Keratinocyte (primary cell): Measurements from ENCODE around the gene CYTH1. TPM values are rescaled to one million over a fixed set of nuclear protein-coding genes. Genes with fewer than 3 reads are reported as not detected.

Experiments
- DNase-seq: peaks from one replicate; pipeline ENCODE4 v3.0.0-alpha.2; 2011; ENCODE audit warnings: low read depth, missing footprints, low spot score
- FAIRE-seq: peaks from 2 replicates; lab custom pipeline; 2011; peaks lifted over from hg19 to GRCh38; lab: Jason Lieb, UNC
- H2AFZ ChIP-seq: 2 replicates; pipeline ENCODE4 v1.6.0; 2012; ENCODE audit warnings: low read length, control low read depth, inconsistent platforms; ENCODE audit not compliant: control insufficient read depth
- H3K27ac ChIP-seq: 2 replicates; pipeline ENCODE4 v1.5.1; 2011; ENCODE audit warnings: low read length; ENCODE audit not compliant: control insufficient read depth, insufficient read depth
- H3K27me3 ChIP-seq: 3 replicates; pipeline ENCODE4 v1.6.0; 2011; ENCODE audit warnings: low read length; ENCODE audit not compliant: control insufficient read depth, insufficient read depth; ENCODE audit errors: extremely low read depth
- H3K36me3 ChIP-seq, 2 experiments: 2 replicates in 1 of 2; 3 replicates in 1 of 2; pipeline ENCODE4 v1.5.1; 2011; ENCODE audit warnings: low read length in 2 of 2, mild to moderate bottlenecking in 1 of 2; ENCODE audit not compliant: control insufficient read depth in 2 of 2, insufficient read depth in 2 of 2; ENCODE audit errors: extremely low read depth in 1 of 2
- H3K4me1 ChIP-seq: 3 replicates; pipeline ENCODE4 v1.5.1; 2011; ENCODE audit warnings: low read length; ENCODE audit not compliant: control insufficient read depth, insufficient read depth; ENCODE audit errors: extremely low read depth
- H3K4me2 ChIP-seq: 3 replicates; pipeline ENCODE4 v1.6.0; 2011; ENCODE audit warnings: low read depth, low read length; ENCODE audit not compliant: control insufficient read depth, insufficient read depth; ENCODE audit errors: extremely low read depth
- H3K4me3 ChIP-seq, 3 experiments: fragments of 200-600 bp in 1 of 3; sonication (generic) in 1 of 3; 2 replicates in 2 of 3; 3 replicates in 1 of 3; pipeline ENCODE4 v1.5.1; 2011 to 2016; ENCODE audit warnings: low read length in 3 of 3, mild to moderate bottlenecking in 3 of 3, control low read depth in 2 of 3, inconsistent platforms in 1 of 3, low read depth in 1 of 3, mixed read lengths in 1 of 3, mixed run types in 1 of 3, moderate library complexity in 1 of 3; ENCODE audit not compliant: control insufficient read depth in 2 of 3, insufficient read depth in 2 of 3; ENCODE audit errors: extremely low read depth in 1 of 3
- H3K79me2 ChIP-seq: 2 replicates; pipeline ENCODE4 v1.6.0; 2012; ENCODE audit warnings: low read length; ENCODE audit not compliant: control insufficient read depth, insufficient read depth
- H3K9ac ChIP-seq: 3 replicates; pipeline ENCODE4 v1.6.0; 2011; ENCODE audit warnings: low read length; ENCODE audit not compliant: control insufficient read depth, insufficient read depth; ENCODE audit errors: extremely low read depth
- H3K9me1 ChIP-seq: 3 replicates; pipeline ENCODE4 v1.6.0; 2011; ENCODE audit warnings: low read length; ENCODE audit not compliant: control insufficient read depth, insufficient read depth; ENCODE audit errors: extremely low read depth
- H3K9me3 ChIP-seq: 2 replicates; pipeline ENCODE4 v1.5.1; 2012; ENCODE audit warnings: low read depth, low read length; ENCODE audit not compliant: control insufficient read depth
- H4K20me1 ChIP-seq: 3 replicates; pipeline ENCODE4 v1.6.0; 2011; ENCODE audit warnings: low read length; ENCODE audit not compliant: control insufficient read depth, insufficient read depth; ENCODE audit errors: extremely low read depth
- CTCF ChIP-seq, 3 experiments: IDR thresholded peaks in 1 of 3; conservative IDR thresholded peaks in 1 of 3; optimal IDR thresholded peaks in 1 of 3; 2 replicates in 2 of 3; 3 replicates in 1 of 3; pipeline versions ENCODE3 to v1.5.1; 2011; ENCODE audit warnings: low read length in 3 of 3, mild to moderate bottlenecking in 3 of 3, moderate library complexity in 2 of 3, control low read depth in 1 of 3, inconsistent platforms in 1 of 3; ENCODE audit not compliant: insufficient read depth in 2 of 3; ENCODE audit errors: extremely low read depth in 1 of 3
- EZH2 ChIP-seq: IDR thresholded peaks from one replicate; pipeline ENCODE4 v1.6.1; 2012; ENCODE audit warnings: inconsistent platforms, mild to moderate bottlenecking, low read length, moderate library complexity
- dilution Hi-C: fragments of 300-500 bp; cut with MboI; formaldehyde crosslinking; loops from one replicate; pipeline ENCODE4 v1.7.0; 2020; ENCODE audit warnings: low sequenced_read_pairs; ENCODE audit not compliant: extremely low pct_ligation_motif_present
- polyA plus RNA-seq, 5 experiments: library from polyadenylated mRNA; depleted of rRNA in 3 of 5; stranded (reverse) in 3 of 5; stranded (forward) in 1 of 5; unstranded in 1 of 5; fragments of >200 nt; gene quantifications; 1 replicate in 1 of 5; 2 replicates in 3 of 5; 3 replicates in 1 of 5; pipeline versions ENCODE4 v1.2.1 to v1.2.3, GENCODE V29; 2011 to 2012; ENCODE audit warnings: missing spikeins in 2 of 5, low read depth in 1 of 5, low replicate concordance in 1 of 5

Gene CYTH1
- polyA plus RNA-seq, 1 donor (not counting 4 experiments of a cell fraction or from before 2014, with no cell fraction given), result 28.3 TPM

GRCh38 chr17:78678711-78679110 lies 103.4 kb downstream of the CYTH1 start:
- H3K9me3 ChIP-seq, result no peaks in the 10 kb centered on the region
- H4K20me1 ChIP-seq, result no peaks in the 10 kb centered on the region
- DNase-seq, result no peak
- H3K27ac ChIP-seq, result no peak overlapping the region
- dilution Hi-C loops, result no loop called here
- no peak overlapping the region for H3K4me3 ChIP-seq
- peaks cover 26 to 40% of the 10 kb centered on the region in 2 experiments for H3K36me3 ChIP-seq
- TF ChIP-seq EZH2 (no peak), CTCF (optimal IDR thresholded peaks at IDR 0.05 in 1 of 3, IDR thresholded peaks at IDR 0.05 in 1 of 3, conservative IDR thresholded peaks at IDR 0.05 in 1 of 3; ENCODE audit: extremely low read depth in 1 of 3, insufficient read depth in 2 of 3, low read length in 3 of 3) (no peak)
- peaks cover 6% of the 10 kb centered on the region for H3K79me2 ChIP-seq
- H3K4me2 ChIP-seq, result no peak overlapping the region
- peaks cover 41% of the 10 kb centered on the region for H3K4me1 ChIP-seq
- no peaks in the 10 kb centered on the region for H3K27me3 ChIP-seq
- no peak overlapping the region for H2AFZ ChIP-seq
- no peak for FAIRE-seq
- H3K9ac ChIP-seq, result no peak overlapping the region
- H3K9me1 ChIP-seq, result no peaks in the 10 kb centered on the region

GRCh38 chr17:78678222-78678557 lies 103.9 kb downstream of the CYTH1 start:
- H3K36me3 ChIP-seq, result peaks cover 26 to 46% of the 10 kb centered on the region in 2 experiments
- H3K9ac ChIP-seq, result no peak overlapping the region
- H3K79me2 ChIP-seq, result peaks cover 6% of the 10 kb centered on the region
- no peaks in the 10 kb centered on the region for H4K20me1 ChIP-seq
- no peak overlapping the region for H3K27ac ChIP-seq
- no peak overlapping the region for H3K4me2 ChIP-seq
- no peaks in the 10 kb centered on the region for H3K9me3 ChIP-seq
- DNase-seq, result no peak
- no peaks in the 10 kb centered on the region for H3K27me3 ChIP-seq
- no peak overlapping the region for H3K4me3 ChIP-seq
- no peak overlapping the region for H2AFZ ChIP-seq
- H3K9me1 ChIP-seq, result no peaks in the 10 kb centered on the region
- TF ChIP-seq EZH2 (no peak), CTCF (optimal IDR thresholded peaks at IDR 0.05 in 1 of 3, IDR thresholded peaks at IDR 0.05 in 1 of 3, conservative IDR thresholded peaks at IDR 0.05 in 1 of 3; ENCODE audit: extremely low read depth in 1 of 3, insufficient read depth in 2 of 3, low read length in 3 of 3) (no peak)
- peaks cover 46% of the 10 kb centered on the region for H3K4me1 ChIP-seq
- dilution Hi-C loops, result no loop called here
- no peak for FAIRE-seq
